NCI-H2081 (cell line): Measurements from ENCODE around the gene EVC2.

Experiments
- DNase-seq, 2 experiments: peaks; one replicate each; lab custom pipeline; 2025; lab: John Stamatoyannopoulos, UW

The EVC2 gene

GRCh38 chr4:5713861-5714260 is 5.5 kb upstream of the EVC2 start:
- no peak for DNase-seq

- DNase-seq = no peak
Measured at GRCh38 chr4:5712931-5713330, 4.6 kb upstream of the EVC2 start.

GRCh38 chr4:5712517-5712916 is 4.2 kb upstream of the EVC2 start:
- no peak for DNase-seq

- DNase-seq = no peak
Measured at GRCh38 chr4:5711479-5712184, 3.3 kb upstream of the EVC2 start.

DNA sequence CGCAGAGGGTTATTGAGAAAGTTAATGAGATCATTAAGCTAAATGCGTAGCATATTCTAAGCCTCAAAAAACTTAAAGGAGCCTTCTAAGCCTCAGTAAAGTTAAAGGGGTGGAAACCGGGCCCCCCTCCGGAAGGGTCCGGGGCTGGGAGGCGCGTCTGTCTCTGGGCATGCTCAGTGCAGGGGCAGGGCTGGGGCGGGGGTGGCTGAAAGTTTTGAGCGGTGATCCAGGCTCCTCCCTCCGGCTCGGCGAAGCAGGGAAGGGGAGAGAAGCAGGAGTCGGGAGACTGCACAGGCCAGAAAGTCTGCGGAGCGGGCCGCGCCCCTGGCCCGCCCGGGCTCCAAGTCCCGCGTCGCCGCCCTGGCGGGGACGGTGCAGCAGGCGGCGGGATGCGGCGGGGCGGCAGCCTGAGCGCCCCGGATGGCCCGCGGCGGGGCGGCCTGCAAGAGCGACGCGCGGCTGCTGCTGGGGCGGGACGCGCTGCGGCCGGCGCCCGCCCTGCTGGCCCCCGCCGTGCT is 2.7 kb upstream of the EVC2 start, which contains the start of gene EVC:
TSS of gene EVC (plus strand) at position 241 of the 518 bp plus-strand sequence. CDS start at position 421, 180 bp downstream.
- no peak for DNase-seq

- no peak for DNase-seq
Measured at GRCh38 chr4:5710065-5710960, 2.0 kb upstream of the EVC2 start.

- DNase-seq = no peak
Measured at GRCh38 chr4:5709207-5709575, 832 bp upstream of the EVC2 start.

GRCh38 chr4:5707778-5708448 is 446 bp downstream of the EVC2 start:
- DNase-seq = no peak

DNA sequence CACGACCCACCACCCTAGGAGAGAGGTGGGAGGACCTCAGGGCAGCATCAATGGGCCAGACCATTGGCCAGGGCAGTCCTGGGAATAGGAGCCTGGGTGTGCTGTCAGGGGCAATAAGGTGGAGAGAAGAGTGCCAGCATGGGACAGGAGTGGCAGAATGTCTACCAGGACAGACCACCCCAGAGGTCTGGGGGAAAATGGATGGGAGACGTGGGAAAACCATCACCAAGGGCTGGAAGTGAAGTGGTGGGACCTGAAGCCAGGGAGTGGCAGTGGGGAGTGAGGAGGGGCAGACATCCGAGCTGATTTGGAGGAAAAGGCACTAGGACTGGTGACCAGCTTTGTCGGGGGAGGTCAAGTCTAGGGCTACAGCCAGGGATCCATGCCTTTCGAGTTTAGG is 993 bp downstream of the EVC2 start:
- no peak for DNase-seq

- no peak for DNase-seq
Measured at GRCh38 chr4:5706486-5707290, 1.7 kb downstream of the EVC2 start.

GRCh38 chr4:5705647-5706320 is 2.6 kb downstream of the EVC2 start:
- no peak for DNase-seq

GRCh38 chr4:5704276-5704675 is 4.1 kb downstream of the EVC2 start:
- DNase-seq = no peak

DNA sequence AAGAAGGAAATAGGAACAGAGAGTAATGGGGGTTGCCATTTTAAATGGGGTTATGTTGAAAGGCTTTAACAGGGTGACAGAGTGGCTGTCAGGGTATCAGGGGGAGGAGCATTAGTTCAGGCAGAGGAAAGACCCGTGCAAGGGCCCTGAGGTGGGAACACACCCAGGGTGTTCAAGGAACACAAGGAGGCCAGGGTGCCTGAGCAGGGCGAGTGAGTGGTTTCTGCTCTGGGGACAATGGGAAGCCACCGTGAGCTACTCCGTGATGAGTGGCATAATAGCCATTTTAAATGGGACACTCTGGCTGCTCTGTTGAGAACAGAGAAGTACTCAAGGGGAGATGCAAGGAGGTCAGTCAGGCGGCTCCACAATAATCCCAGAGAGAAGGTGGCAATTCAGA is 4.5 kb downstream of the EVC2 start:
- no peak for DNase-seq

- DNase-seq = no peak
Measured at GRCh38 chr4:5701971-5702370, 6.4 kb downstream of the EVC2 start.

DNA sequence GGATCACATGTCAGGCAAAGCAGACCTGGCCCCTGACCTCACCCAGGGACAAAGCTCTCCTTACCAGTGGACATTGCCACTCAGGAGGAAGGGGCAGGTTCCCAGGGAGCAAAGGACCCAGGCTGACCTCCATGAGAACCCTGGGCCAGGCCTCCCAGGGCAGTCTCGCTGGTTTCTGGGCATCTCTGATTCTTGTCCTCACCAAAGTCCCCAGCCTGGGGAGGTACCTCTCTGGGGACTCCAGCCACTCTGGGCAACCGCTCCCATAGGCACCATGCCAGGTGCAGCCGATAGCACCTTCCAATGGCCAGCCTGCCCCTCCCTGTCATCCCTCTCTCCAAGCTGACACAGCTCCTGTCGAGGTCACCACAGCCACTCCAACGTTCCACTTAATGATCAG is 7.9 kb downstream of the EVC2 start:
- no peak for DNase-seq

GRCh38 chr4:5696341-5696740 is 12.0 kb downstream of the EVC2 start:
- DNase-seq = no peak

DNA sequence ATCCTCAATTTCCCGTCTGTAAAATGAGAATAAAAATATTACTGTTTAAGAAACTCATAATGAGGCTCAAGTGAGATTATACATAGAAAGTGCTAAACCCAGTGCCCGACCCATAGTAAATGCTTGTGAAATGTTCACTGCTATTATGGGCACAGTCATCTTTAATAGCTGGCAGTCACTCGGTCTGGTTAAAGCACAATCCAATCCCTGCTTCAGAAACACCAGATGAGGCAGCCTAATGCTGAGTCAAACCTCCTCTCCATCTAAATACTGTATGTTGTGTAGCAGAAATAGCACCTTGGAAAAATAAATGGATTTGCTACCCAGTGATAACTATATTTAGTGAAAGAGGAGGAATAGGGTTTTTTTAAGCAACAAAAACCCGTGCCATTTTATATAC is 14.5 kb downstream of the EVC2 start:
- no peak for DNase-seq

DNA sequence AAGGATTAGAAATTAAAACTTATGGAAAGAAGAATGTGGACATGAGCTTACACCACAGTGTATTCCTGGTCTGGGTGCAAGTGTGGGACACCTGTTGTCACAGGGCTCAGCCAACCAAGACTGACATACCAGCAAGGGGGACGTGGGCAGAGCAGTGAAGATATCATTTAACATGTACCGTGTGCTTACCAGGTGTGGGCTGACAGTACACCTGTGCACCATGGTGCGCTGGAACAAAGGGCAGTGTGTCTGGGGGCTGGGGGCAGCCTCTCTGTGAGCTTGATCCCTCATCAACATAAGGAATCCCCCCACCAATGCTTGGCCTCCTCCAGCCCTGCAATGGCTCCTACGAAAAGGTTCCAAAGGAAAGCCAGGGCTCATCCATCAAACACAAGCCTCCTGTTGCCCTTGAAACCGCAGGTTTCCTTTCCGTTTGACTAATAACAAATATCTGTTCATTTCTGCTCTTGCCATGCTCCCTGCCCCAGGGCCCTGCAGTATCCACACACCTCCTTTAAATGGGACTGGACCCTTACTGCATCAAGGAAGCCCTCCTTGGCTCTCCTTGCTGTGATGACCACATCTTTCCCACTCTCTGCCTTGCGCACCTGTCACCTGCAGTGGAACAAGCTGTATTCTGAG is 16.7 kb downstream of the EVC2 start:
- no peak for DNase-seq

GRCh38 chr4:5689065-5689464 is 19.3 kb downstream of the EVC2 start:
- no peak for DNase-seq

DNA sequence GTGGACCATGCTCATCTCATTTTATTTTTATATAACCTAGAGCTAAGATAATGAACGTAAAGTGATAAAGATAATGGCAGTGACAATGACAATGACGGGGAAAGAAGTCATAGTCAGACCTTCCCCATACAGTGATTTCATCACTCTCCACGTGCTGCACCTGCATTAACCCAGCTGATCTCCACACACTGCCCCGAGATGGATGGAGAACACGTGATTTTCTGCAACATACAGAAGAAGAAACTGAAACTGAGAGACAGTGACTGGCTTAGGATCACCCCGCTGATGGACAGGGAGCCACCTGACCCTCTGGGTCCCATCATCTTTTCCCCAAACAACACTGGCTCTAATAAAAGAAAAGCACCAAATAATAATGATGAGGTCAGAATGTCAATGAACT is 22.0 kb downstream of the EVC2 start:
- DNase-seq = no peak

GRCh38 chr4:5685296-5685695 is 23.1 kb downstream of the EVC2 start:
- DNase-seq = no peak
